Ovary (tissue), 3 donors: Measurements from ENCODE around the gene RNF126.

ENCODE experiments used
- EP300 ChIP-seq: sonication (generic); formaldehyde crosslinking; IDR thresholded peaks from one replicate; pipeline ENCODE4 v1.6.1; 2017; ENCODE audit warnings: antibody characterized with exemption
- POLR2A ChIP-seq: fragments of 450-650 bp; IDR thresholded peaks from one replicate; pipeline ENCODE4 v1.6.1; 2017; ENCODE audit warnings: antibody characterized with exemption, mild to moderate bottlenecking, moderate library complexity
- TF ChIP-seq, protein P1 (sequence below), 3 donors: fragments of 450-650 bp in 2 of 3; fragments of 200-600 bp in 1 of 3; IDR thresholded peaks; one replicate each; pipeline versions ENCODE4 v1.5.1 to v1.8.0; 2016 to 2022; ENCODE audit warnings: antibody characterized with exemption in 3 of 3, mild to moderate bottlenecking in 1 of 3
- donor health status: DM: no; HTN: no; CAD: no.

DNA sequence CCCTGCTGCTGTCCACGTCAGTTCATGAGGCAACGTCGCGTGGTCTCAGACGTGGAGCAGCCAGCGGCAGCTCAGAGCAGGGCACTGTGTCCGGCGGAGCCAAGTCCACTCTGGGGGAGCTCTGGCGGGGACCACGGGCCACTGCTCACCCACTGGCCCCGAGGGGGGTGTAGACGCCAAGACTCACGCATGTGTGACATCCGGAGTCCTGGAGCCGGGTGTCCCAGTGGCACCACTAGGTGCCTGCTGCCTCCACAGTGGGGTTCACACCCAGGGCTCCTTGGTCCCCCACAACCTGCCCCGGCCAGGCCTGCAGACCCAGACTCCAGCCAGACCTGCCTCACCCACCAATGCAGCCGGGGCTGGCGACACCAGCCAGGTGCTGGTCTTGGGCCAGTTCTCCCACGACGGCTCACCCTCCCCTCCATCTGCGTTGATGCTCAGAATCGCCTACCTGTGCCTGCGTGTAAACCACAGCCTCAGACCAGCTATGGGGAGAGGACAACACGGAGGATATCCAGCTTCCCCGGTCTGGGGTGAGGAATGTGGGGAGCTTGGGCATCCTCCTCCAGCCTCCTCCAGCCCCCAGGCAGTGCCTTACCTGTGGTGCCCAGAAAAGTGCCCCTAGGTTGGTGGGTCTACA is 19.8 kb upstream of the RNF126 start:
- TF ChIP-seq EP300 = no peak
- TF ChIP-seq, protein P1, sequence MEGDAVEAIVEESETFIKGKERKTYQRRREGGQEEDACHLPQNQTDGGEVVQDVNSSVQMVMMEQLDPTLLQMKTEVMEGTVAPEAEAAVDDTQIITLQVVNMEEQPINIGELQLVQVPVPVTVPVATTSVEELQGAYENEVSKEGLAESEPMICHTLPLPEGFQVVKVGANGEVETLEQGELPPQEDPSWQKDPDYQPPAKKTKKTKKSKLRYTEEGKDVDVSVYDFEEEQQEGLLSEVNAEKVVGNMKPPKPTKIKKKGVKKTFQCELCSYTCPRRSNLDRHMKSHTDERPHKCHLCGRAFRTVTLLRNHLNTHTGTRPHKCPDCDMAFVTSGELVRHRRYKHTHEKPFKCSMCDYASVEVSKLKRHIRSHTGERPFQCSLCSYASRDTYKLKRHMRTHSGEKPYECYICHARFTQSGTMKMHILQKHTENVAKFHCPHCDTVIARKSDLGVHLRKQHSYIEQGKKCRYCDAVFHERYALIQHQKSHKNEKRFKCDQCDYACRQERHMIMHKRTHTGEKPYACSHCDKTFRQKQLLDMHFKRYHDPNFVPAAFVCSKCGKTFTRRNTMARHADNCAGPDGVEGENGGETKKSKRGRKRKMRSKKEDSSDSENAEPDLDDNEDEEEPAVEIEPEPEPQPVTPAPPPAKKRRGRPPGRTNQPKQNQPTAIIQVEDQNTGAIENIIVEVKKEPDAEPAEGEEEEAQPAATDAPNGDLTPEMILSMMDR (IDR thresholded peaks at IDR 0.05) = no peak
- no peak for TF ChIP-seq POLR2A
